ENCODE data around the gene SLC35B2. TPM values are rescaled to one million over a fixed set of nuclear protein-coding genes. Genes with fewer than 3 reads are reported as not detected.

SLC35B2 gene
- total and polyA plus RNA-seq, 9 of the 15 experiments (the other 6 are each of a cell fraction or from before 2014, with no cell fraction given): 14.5 to 59.1 (median 47.1) TPM

GRCh38 chr6:44246663-44247337 is 10.5 kb downstream of the SLC35B2 start, which contains the start of gene HSP90AB1 (continued):
- TF ChIP-seq HBP1 (CRISPR knock-in tag; IDR thresholded peaks at IDR 0.05): peak; percentile 96
- no peak for TF ChIP-seq ZFP1 (CRISPR knock-in tag; IDR thresholded peaks at IDR 0.05)
- TF ChIP-seq SMARCC2 (IDR thresholded peaks at IDR 0.05; ENCODE audit: low read depth): no peak
- TF ChIP-seq ATF1 (CRISPR knock-in tag; IDR thresholded peaks at IDR 0.05): peak; percentile 60; the same call in 1 of the 2 replicates
- TF ChIP-seq ATF1 (tag; IDR thresholded peaks at IDR 0.05): peak; percentile 94
- TF ChIP-seq PPARD (CRISPR knock-in tag; IDR thresholded peaks at IDR 0.05): no peak
- TF ChIP-seq CTCF (IDR thresholded peaks at IDR 0.05 in 2 of 3, conservative IDR thresholded peaks at IDR 0.05 in 1 of 3; ENCODE audit: insufficient read depth in 2 of 3, low read depth in 1 of 3, low read length in 3 of 3): no peak
- no peak for TF ChIP-seq GABPB1 (CRISPR knock-in tag; IDR thresholded peaks at IDR 0.05)
- no peak for TF ChIP-seq ZNF398 (CRISPR knock-in tag; IDR thresholded peaks at IDR 0.05)
- peak; percentile 88 for TF ChIP-seq PHF20 (IDR thresholded peaks at IDR 0.05; ENCODE audit: partially characterized antibody)
- no peak for TF ChIP-seq ZNF583 (CRISPR knock-in tag; IDR thresholded peaks at IDR 0.05)
- TF ChIP-seq RBM34 (IDR thresholded peaks at IDR 0.05; ENCODE audit: borderline replicate concordance, insufficient read depth, low read length): no peak
- no peak for TF ChIP-seq ZNF707 (CRISPR knock-in tag; conservative IDR thresholded peaks at IDR 0.05)
- TF ChIP-seq HNRNPL (IDR thresholded peaks at IDR 0.05; ENCODE audit: low read depth, low read length): peak; percentile 43; the same call in 1 of the 2 replicates
- TF ChIP-seq HNRNPK (IDR thresholded peaks at IDR 0.05; ENCODE audit: low read depth, low read length, poor library complexity, severe bottlenecking): no peak
- no peak for TF ChIP-seq ZNF764 (CRISPR knock-in tag; IDR thresholded peaks at IDR 0.05; ENCODE audit: low read depth)
- TF ChIP-seq MEF2A (IDR thresholded peaks at IDR 0.05; ENCODE audit: control insufficient read depth, low read depth, low read length): peak; percentile 85
- no peak for TF ChIP-seq BCL6 (CRISPR knock-in tag; IDR thresholded peaks at IDR 0.05)
- no peak for TF ChIP-seq SAFB2 (IDR thresholded peaks at IDR 0.05; ENCODE audit: borderline replicate concordance, low read depth, low read length, severe bottlenecking)
- no peak for TF ChIP-seq XRCC3 (IDR thresholded peaks at IDR 0.05)
- no peak for TF ChIP-seq EWSR1 (IDR thresholded peaks at IDR 0.05; ENCODE audit: borderline replicate concordance, low read depth, partially characterized antibody)
- TF ChIP-seq ZBTB5 (IDR thresholded peaks at IDR 0.05): peak; percentile 79

All from K562 (cell line).